Measurements from ENCODE around the gene IQGAP1. TPM values are rescaled to one million over a fixed set of nuclear protein-coding genes. Genes with fewer than 3 reads are reported as not detected.

IQGAP1 gene
- total RNA-seq, 1 donor from 2014 or later = 171 TPM

DNA sequence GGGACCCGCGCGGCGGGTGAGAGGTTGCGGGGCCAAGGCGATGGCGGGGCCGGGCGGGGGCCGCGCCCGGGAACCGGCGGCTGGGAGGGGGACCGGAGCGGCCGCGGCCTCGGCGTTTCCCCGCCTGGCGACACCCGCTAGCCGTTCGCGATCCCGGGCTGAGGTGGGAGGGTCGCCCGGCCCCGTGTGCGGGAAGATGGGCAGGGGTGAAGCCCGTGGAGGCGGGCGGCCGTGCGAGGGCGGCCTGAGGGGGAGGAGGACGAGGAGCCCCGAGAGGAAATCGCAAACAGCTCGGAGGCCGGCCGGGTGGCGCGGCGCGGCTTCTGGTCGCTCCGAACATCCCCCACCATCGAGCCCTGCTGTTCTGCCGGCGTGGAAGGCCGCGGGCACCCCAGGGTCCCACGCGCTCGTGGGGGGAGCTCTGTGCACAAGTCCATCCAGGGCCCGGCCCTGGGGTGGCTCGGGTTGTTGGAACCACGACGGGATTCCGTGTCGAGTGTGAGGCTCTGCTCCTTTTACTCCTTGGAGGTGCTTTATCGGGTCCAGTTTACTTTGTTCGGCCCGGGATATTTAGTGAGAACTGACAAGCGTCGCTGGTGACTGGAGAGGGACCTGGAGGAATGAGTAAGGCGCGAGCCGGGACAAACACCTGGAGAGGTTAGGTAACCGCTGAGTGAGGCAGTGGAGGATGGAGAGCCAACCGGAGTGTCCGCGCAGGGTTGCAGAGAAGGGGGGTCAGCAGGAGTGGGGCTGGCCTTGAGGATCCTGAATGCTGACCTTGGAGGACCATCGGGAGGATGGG, 142.4 kb downstream of the IQGAP1 start:
- peak; percentile 56 for DNase-seq

DNA sequence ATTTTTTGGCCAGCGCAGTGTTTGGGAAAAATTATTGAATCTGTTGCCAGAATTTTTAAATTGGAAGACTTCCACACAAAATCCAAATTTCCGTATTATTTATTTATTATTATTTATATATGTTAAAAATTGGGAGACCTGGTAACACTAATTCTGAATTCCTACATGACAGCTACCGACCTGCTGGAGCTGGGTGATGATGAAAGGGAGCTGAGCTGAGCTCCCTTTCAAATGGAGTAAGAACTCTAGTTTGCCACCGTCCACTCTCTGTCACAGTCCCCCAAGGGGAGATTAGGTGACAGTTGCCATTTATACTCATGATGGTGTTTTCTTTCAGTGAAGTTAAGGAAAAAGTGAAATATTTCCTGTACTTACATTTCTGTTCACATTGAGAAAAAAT, 143.1 kb downstream of the IQGAP1 start:
- peak; percentile 39 for DNase-seq

DNA sequence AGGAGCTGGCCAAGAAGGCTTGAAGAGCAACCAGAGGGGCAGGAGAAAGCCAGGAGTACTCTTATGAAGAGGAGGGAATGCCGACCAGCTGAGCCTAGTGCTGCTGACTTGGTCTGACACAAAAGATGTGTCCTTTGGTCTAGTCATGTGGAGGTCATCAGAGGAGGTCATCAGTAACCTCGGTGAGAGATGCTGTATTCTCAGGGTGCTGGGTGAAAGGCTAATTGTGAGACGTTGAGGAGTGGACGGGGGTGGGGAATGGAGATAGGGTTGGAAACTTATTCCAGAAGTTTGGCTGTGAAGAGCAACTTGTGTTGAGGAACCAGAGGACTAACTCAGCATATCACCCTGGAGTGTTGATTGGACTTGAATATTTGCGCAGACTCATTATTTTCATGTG, 147.2 kb downstream of the IQGAP1 start:
- DNase-seq = no peak

DNA sequence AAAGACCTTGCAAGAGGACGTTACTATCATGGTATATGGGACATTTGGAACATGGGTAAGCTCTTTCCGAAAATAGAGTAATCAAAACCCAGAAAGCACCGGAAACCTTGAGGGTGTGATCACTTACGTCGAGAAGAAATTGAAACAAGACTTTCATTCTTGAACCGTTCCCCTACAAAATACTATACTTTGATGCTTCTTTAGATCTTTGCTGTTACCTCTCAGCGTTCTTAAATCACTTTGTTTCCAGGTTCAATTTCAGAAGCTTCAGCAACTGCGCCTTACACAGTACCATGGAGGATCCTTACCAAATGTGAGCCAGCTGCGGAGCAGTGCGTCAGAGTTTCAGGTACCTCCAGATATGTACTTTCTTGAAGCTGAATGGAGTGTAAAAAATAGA, 151.7 kb downstream of the IQGAP1 start:
- DNase-seq = no peak

DNA sequence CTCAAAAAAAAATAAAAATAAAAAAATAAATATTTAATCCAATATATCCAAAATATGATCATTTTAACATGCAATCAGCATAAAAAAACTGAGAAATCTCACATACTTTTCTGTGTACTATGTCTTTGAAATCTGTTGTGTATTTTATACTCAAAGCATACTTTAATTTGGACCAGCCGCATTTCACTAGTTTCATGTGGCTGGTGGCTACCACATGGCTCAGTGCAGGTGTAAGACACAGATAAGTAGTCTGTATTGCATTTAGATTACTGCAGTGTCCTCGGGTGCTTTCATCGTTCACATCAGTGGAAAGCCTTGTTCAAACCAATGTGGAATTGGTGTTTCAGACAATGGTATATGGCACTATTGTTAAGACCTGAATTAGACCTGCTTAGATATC, 152.7 kb downstream of the IQGAP1 start:
- no peak for DNase-seq

DNA sequence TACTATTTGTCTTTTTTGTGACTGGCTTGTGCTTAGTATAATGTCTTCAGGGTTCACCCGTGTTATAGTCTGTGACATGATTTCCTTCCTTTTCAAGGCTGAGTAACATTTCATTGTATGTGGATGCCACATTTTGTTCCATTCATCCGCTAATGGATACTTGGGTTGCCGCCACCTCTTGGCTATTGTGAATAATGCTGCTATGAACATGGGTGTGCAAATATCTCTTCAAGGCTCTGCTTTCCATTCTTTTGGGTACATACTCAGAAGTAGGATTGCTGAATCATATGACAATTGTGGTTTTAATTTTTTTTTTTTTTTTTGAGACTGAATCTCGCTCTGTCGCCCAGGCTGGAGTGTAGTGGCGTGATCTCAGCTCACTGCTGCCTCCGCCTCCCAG, 157.1 kb downstream of the IQGAP1 start:
- DNase-seq = no peak

DNA sequence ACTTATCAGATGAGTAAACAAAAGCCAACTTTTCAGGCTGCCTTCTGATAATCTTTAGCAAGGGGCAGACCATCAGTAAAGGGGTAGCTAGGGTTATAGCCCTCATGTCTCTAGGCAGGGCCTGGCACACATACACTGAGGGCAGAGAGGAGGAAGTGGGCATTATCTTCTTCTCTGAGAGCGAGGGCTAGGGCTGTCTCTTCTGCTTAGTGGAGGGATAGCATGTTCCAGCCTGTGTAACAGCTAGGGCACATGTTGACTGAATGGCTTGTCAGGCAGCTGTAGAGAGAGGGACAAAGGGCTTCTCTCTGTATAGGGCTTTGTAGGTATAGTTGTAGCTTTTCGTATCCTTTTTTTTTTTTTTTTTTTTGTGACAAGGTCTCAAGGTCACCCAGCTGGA, 159.5 kb downstream of the IQGAP1 start:
- no peak for DNase-seq

DNA sequence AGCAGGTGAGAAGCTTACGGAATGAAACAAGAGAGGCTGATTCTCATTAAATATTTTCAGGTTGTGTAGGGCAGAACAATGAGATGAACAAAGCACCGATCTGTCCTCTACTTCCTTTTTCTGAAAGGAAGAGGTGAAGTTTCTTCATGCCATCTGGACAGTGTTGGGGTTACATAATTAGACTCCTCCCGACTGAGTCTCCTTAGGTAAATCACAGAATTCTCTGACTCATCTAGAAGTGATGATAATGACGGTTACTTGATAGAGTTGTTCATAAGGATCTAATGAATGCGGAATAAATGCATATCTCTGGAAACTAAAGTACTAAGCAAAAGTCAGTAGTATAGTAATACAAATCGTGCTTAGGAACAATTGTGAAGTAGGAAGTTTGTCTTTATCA, 162.9 kb downstream of the IQGAP1 start:
- no peak for DNase-seq

Small RNA genes lying within 50 kb of the gene (small RNA-seq; reads per million reads assigned to genes)
- gene NDUFA3P4 (ENCODE audit: low replicate concordance) = not detected

Other genes starting within 250 kb of the IQGAP1 start
- gene SEMA4B, start 186.9 kb upstream of the IQGAP1 start, total RNA-seq = 26.6 TPM
- gene CIB1, start 154.3 kb upstream of the IQGAP1 start, total RNA-seq = 12.4 TPM
- gene GDPGP1, start 154.0 kb upstream of the IQGAP1 start, total RNA-seq = 5.6 TPM
- not detected for gene TTLL13, start 138.7 kb upstream of the IQGAP1 start, total RNA-seq
- gene NGRN, start 122.6 kb upstream of the IQGAP1 start, total RNA-seq = 106 TPM
- 4.9 TPM for gene ZNF774, start 36.0 kb upstream of the IQGAP1 start, total RNA-seq
- 31.5 TPM for gene CRTC3, start 141.7 kb downstream of the IQGAP1 start, total RNA-seq